ENCODE data around the gene GPC6. TPM values are rescaled to one million over a fixed set of nuclear protein-coding genes. Genes with fewer than 3 reads are reported as not detected.

Gene GPC6
- polyA plus RNA-seq, 1 donor from 2014 or later, result 9.0 TPM

DNA sequence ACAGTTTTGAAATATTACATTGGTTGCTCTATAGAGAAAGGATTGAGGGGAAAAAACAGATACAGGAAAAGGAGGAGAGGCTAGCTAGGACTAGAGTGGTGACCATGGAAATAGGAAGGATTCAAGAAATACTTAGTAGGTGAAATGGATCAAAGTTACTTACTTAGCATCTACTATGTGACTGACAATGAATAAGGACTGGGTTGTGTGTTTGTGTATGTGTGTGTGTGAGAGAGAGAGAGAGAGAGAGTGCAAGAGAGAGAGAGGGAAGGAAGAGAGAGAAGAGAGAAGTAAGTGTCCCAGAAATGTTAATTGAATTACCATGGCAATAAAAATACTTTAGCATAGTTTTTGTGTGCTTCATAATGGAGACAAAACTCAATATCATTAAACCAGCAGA, 7.9 kb downstream of the GPC6 start:
- Histone ChIP-seq H3K27ac (ENCODE audit: low read length) (no peak overlapping the region), H3K79me2 (replicated peaks; ENCODE audit: insufficient read depth, low read length) (peaks cover 63% of the 10 kb centered on the region), H3K9ac (ENCODE audit: low read length) (no peak overlapping the region), H3K36me3 (ENCODE audit: insufficient read depth, low read length) (no peaks in the 10 kb centered on the region), H2AFZ (ENCODE audit: low read depth, low read length) (no peak overlapping the region), H3F3A (ENCODE audit: insufficient read depth, low read length, poor library complexity, severe bottlenecking) (no peaks in the 10 kb centered on the region), H3K9me2 (ENCODE audit: insufficient read depth, low read length) (no peaks in the 10 kb centered on the region), H3K4me2 (ENCODE audit: low read length) (no peak overlapping the region), H3K27me3 (ENCODE audit: insufficient read depth, low read depth, low read length) (no peaks in the 10 kb centered on the region), H4K20me1 (ENCODE audit: insufficient read depth) (no peaks in the 10 kb centered on the region), H3K9me3 (ENCODE audit: low read length) (no peaks in the 10 kb centered on the region), H3K4me3 (ENCODE audit: low read length) (no peak overlapping the region)
- TF ChIP-seq, protein P1, sequence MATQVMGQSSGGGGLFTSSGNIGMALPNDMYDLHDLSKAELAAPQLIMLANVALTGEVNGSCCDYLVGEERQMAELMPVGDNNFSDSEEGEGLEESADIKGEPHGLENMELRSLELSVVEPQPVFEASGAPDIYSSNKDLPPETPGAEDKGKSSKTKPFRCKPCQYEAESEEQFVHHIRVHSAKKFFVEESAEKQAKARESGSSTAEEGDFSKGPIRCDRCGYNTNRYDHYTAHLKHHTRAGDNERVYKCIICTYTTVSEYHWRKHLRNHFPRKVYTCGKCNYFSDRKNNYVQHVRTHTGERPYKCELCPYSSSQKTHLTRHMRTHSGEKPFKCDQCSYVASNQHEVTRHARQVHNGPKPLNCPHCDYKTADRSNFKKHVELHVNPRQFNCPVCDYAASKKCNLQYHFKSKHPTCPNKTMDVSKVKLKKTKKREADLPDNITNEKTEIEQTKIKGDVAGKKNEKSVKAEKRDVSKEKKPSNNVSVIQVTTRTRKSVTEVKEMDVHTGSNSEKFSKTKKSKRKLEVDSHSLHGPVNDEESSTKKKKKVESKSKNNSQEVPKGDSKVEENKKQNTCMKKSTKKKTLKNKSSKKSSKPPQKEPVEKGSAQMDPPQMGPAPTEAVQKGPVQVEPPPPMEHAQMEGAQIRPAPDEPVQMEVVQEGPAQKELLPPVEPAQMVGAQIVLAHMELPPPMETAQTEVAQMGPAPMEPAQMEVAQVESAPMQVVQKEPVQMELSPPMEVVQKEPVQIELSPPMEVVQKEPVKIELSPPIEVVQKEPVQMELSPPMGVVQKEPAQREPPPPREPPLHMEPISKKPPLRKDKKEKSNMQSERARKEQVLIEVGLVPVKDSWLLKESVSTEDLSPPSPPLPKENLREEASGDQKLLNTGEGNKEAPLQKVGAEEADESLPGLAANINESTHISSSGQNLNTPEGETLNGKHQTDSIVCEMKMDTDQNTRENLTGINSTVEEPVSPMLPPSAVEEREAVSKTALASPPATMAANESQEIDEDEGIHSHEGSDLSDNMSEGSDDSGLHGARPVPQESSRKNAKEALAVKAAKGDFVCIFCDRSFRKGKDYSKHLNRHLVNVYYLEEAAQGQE (IDR thresholded peaks at IDR 0.05; ENCODE audit: borderline replicate concordance), result no peak
- TF ChIP-seq SMC3 (conservative IDR thresholded peaks at IDR 0.05; ENCODE audit: poor library complexity) (no peak), POLR2AphosphoS5 (IDR thresholded peaks at IDR 0.05) (no peak), EZH2 (IDR thresholded peaks at IDR 0.05; ENCODE audit: borderline replicate concordance, insufficient read depth, low read length, poor library complexity, severe bottlenecking) (no peak), RAD21 (conservative IDR thresholded peaks at IDR 0.05) (no peak), EP300 (conservative IDR thresholded peaks at IDR 0.05; ENCODE audit: poor library complexity, severe bottlenecking) (no peak), MXI1 (conservative IDR thresholded peaks at IDR 0.05; ENCODE audit: poor library complexity, severe bottlenecking) (no peak), TAF1 (IDR thresholded peaks at IDR 0.05; ENCODE audit: low read depth) (no peak)
- TF ChIP-seq, protein P2, sequence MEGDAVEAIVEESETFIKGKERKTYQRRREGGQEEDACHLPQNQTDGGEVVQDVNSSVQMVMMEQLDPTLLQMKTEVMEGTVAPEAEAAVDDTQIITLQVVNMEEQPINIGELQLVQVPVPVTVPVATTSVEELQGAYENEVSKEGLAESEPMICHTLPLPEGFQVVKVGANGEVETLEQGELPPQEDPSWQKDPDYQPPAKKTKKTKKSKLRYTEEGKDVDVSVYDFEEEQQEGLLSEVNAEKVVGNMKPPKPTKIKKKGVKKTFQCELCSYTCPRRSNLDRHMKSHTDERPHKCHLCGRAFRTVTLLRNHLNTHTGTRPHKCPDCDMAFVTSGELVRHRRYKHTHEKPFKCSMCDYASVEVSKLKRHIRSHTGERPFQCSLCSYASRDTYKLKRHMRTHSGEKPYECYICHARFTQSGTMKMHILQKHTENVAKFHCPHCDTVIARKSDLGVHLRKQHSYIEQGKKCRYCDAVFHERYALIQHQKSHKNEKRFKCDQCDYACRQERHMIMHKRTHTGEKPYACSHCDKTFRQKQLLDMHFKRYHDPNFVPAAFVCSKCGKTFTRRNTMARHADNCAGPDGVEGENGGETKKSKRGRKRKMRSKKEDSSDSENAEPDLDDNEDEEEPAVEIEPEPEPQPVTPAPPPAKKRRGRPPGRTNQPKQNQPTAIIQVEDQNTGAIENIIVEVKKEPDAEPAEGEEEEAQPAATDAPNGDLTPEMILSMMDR (IDR thresholded peaks at IDR 0.05; ENCODE audit: poor library complexity, severe bottlenecking), result no peak

DNA sequence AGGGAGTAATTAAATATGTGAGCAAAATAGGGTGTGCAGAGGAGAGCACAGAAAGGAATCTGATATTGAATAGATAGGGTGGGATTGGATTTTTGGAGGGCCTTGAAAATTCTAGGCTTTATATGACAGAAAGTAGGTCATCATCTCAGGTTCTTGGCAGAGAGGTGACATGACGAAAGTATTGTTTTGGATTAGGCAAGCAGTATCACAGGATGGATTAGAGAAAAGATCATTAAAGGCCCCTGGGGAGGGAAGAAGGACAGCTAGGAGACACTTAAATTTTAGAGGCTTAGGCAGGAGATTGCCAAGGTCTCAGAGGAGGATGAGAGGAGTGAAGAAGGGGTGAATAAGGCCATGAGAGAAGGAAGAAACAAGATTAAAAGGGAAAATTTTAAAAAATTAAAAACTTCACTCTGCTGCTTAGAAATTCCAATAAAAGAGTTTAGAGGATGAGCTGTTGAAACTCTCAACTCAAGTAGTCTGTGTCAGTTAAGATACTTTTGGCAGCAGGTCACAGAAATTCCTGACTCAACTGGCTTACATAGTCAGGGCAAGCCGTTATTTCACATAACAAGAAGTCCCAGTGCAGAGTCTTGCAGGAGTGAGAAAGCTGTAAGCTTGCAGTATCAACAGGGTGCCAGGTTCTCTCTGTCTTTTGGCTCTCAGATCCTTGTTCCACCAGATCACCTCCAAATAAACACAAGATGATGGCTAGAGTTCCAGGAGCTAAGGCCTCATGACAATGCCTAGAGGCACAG, 8.8 kb downstream of the GPC6 start:
- H3K79me2 ChIP-seq (replicated peaks; ENCODE audit: insufficient read depth, low read length), result peaks cover 63% of the 10 kb centered on the region
- no peak overlapping the region for H2AFZ ChIP-seq (ENCODE audit: low read depth, low read length)
- H4K20me1 ChIP-seq (ENCODE audit: insufficient read depth), result no peaks in the 10 kb centered on the region
- H3F3A ChIP-seq (ENCODE audit: insufficient read depth, low read length, poor library complexity, severe bottlenecking), result no peaks in the 10 kb centered on the region
- H3K27me3 ChIP-seq (ENCODE audit: insufficient read depth, low read depth, low read length), result no peaks in the 10 kb centered on the region
- no peak overlapping the region for H3K9ac ChIP-seq (ENCODE audit: low read length)
- no peak for TF ChIP-seq SMC3 (conservative IDR thresholded peaks at IDR 0.05; ENCODE audit: poor library complexity)
- H3K36me3 ChIP-seq (ENCODE audit: insufficient read depth, low read length), result no peaks in the 10 kb centered on the region
- H3K9me2 ChIP-seq (ENCODE audit: insufficient read depth, low read length), result no peaks in the 10 kb centered on the region
- no peak overlapping the region for H3K4me3 ChIP-seq (ENCODE audit: low read length)
- H3K27ac ChIP-seq (ENCODE audit: low read length), result no peak overlapping the region
- H3K4me2 ChIP-seq (ENCODE audit: low read length), result no peak overlapping the region
- H3K9me3 ChIP-seq (ENCODE audit: low read length), result no peaks in the 10 kb centered on the region

Data from neural cell (in vitro differentiated cells).